ENCODE measurements around the gene MYL12A. TPM values are rescaled to one million over a fixed set of nuclear protein-coding genes. Genes with fewer than 3 reads are reported as not detected.

Gene MYL12A
- total and polyA plus RNA-seq, 2 of the 13 experiments (the other 11 are each of a cell fraction or from before 2014, with no cell fraction given), result 261 to 277 TPM

DNA sequence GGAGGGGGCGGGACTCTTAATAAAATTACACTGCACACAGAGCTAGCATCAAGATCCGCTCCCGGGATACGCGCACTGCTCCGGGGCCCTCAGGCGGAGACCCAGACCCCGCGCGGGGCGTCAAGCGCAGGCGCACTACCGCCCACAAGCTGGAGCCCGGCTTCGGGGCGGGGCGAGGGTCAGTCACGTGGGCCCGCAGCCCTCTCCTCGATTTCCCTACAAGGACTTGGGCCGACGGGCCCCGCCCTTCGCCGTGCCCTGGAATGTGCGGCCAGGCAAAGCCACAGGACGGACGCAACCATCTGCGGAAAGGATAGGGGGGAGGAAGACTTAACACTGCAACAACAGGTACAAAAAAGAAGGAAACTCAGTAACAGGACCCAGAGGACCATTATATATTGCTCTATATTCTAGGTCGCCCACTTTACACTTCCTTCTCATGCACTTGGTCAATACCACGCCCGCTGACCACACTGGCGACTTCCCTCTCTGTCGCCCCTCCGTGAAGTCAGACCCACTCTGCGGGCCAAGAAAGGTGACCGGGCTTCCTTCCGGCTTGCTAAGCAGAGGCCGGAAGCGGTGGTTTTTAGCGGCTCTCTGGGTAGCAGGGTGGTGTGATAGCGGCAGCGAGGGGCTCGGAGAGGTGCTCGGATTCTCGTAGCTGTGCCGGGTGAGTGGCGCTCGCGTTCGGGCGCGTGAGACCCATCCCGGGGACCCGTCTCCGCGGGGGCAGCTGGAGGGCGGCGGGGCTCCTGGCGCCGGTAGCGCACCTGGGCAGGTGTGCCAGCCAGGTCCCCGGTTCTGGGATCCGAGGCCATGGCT is at the start of gene MYL12A (continued):
- TF ChIP-seq ZNF234 (CRISPR knock-in tag; conservative IDR thresholded peaks at IDR 0.05) (no peak), DR1 (CRISPR knock-in tag; IDR thresholded peaks at IDR 0.05) (peak; percentile 34; the same call in 1 of the 2 replicates), ZNF484 (CRISPR knock-in tag; IDR thresholded peaks at IDR 0.05; ENCODE audit: borderline replicate concordance, low read depth) (no peak), EZH2 (conservative IDR thresholded peaks at IDR 0.05; ENCODE audit: low read depth, low read length) (no peak), ZNF557 (CRISPR knock-in tag; IDR thresholded peaks at IDR 0.05) (peak; percentile 17; the same call in 1 of the 2 replicates), ZBTB42 (CRISPR knock-in tag; IDR thresholded peaks at IDR 0.05) (no peak; the same call in 1 of the 2 replicates), DDIT3 (CRISPR knock-in tag; IDR thresholded peaks at IDR 0.05) (no peak), NONO (IDR thresholded peaks at IDR 0.05) (peak; percentile 86; the same call in 1 of the 2 replicates), NONO (CRISPR knock-in tag; conservative IDR thresholded peaks at IDR 0.05) (peak; percentile 77; the same call in 1 of the 2 replicates), ZNF431 (CRISPR knock-in tag; IDR thresholded peaks at IDR 0.05; ENCODE audit: borderline replicate concordance, low read depth) (no peak; the same call in 1 of the 2 replicates), SIX1 (CRISPR knock-in tag; IDR thresholded peaks at IDR 0.05; ENCODE audit: borderline replicate concordance) (no peak), ZNF547 (CRISPR knock-in tag; IDR thresholded peaks at IDR 0.05) (peak; percentile 39; the same call in 1 of the 2 replicates), DNMT3B (CRISPR knock-in tag; conservative IDR thresholded peaks at IDR 0.05) (no peak), ZNF530 (CRISPR knock-in tag; IDR thresholded peaks at IDR 0.05; ENCODE audit: low read depth) (0 out of 2 replicates have a peak, but pooled peaks have one; percentile 74), ESRRA (CRISPR knock-in tag; IDR thresholded peaks at IDR 0.05; ENCODE audit: low read depth) (no peak), ZNF660 (CRISPR knock-in tag; IDR thresholded peaks at IDR 0.05; ENCODE audit: borderline replicate concordance, low read depth) (no peak), TERF1 (CRISPR knock-in tag; IDR thresholded peaks at IDR 0.05) (no peak), ZBTB46 (CRISPR knock-in tag; IDR thresholded peaks at IDR 0.05; ENCODE audit: borderline replicate concordance) (no peak), ZNF460 (CRISPR knock-in tag; IDR thresholded peaks at IDR 0.05; ENCODE audit: borderline replicate concordance) (no peak), ZNF652 (CRISPR knock-in tag; IDR thresholded peaks at IDR 0.05; ENCODE audit: borderline replicate concordance, low read depth) (no peak), NFKBIZ (CRISPR knock-in tag; IDR thresholded peaks at IDR 0.05) (peak; percentile 29; the same call in 1 of the 2 replicates)
- TF ChIP-seq, protein P1, sequence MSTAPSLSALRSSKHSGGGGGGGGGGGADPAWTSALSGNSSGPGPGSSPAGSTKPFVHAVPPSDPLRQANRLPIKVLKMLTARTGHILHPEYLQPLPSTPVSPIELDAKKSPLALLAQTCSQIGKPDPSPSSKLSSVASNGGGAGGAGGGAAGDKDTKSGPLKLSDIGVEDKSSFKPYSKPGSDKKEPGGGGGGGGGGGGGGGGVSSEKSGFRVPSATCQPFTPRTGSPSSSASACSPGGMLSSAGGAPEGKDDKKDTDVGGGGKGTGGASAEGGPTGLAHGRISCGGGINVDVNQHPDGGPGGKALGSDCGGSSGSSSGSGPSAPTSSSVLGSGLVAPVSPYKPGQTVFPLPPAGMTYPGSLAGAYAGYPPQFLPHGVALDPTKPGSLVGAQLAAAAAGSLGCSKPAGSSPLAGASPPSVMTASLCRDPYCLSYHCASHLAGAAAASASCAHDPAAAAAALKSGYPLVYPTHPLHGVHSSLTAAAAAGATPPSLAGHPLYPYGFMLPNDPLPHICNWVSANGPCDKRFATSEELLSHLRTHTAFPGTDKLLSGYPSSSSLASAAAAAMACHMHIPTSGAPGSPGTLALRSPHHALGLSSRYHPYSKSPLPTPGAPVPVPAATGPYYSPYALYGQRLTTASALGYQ (CRISPR knock-in tag; IDR thresholded peaks at IDR 0.05), result peak; percentile 24; the same call in 1 of the 2 replicates
